Loucy (cell line): ENCODE data around the gene TACC3.

ENCODE experiments used
- H2AFZ ChIP-seq: fragments of 200-600 bp; sonication (generic); 2 replicates; pipeline ENCODE4 v1.6.0; 2016; ENCODE audit warnings: antibody characterized with exemption, mild to moderate bottlenecking, low read length, moderate library complexity
- H3F3A ChIP-seq: fragments of 200-600 bp; 2 replicates; pipeline ENCODE4 v1.6.0; 2016; ENCODE audit warnings: antibody characterized with exemption, low read depth, mild to moderate bottlenecking
- H3K27me3 ChIP-seq: fragments of 200-600 bp; sonication (generic); 2 replicates; pipeline ENCODE4 v1.6.1; 2014; ENCODE audit warnings: low read length, mild to moderate bottlenecking; ENCODE audit not compliant: insufficient read depth, poor library complexity, severe bottlenecking
- H3K36me3 ChIP-seq: fragments of 200-600 bp; sonication (generic); 2 replicates; pipeline ENCODE4 v1.6.1; 2016; ENCODE audit warnings: low read length; ENCODE audit not compliant: insufficient read depth
- H3K4me1 ChIP-seq: fragments of 200-600 bp; sonication (generic); 2 replicates; pipeline ENCODE4 v1.5.1; 2014; ENCODE audit warnings: low read length, mild to moderate bottlenecking; ENCODE audit not compliant: insufficient read depth, poor library complexity, severe bottlenecking
- H3K4me2 ChIP-seq: fragments of 200-600 bp; sonication (generic); 2 replicates; pipeline ENCODE4 v1.6.0; 2014; ENCODE audit warnings: antibody characterized with exemption, low read length, low read depth, mild to moderate bottlenecking; ENCODE audit not compliant: poor library complexity, severe bottlenecking
- H3K4me3 ChIP-seq: fragments of 200-600 bp; sonication (generic); 2 replicates; pipeline ENCODE4 v1.5.1; 2014; ENCODE audit warnings: low read length, mild to moderate bottlenecking, mixed read lengths; ENCODE audit not compliant: poor library complexity, severe bottlenecking
- H3K79me2 ChIP-seq: fragments of 200-600 bp; sonication (generic); 2 replicates; pipeline ENCODE4 v1.6.1; 2014; ENCODE audit warnings: low read length; ENCODE audit not compliant: insufficient read depth
- H3K9ac ChIP-seq: fragments of 200-600 bp; sonication (generic); 2 replicates; pipeline ENCODE4 v1.6.0; 2014; ENCODE audit warnings: mild to moderate bottlenecking, low read depth, low read length, moderate library complexity; ENCODE audit not compliant: poor library complexity, severe bottlenecking
- H3K9me2 ChIP-seq: fragments of 200-600 bp; sonication (generic); replicated peaks from 2 replicates; pipeline ENCODE4 v1.6.1; 2016; ENCODE audit warnings: low read depth, low read length, mixed read lengths
- H3K9me3 ChIP-seq: fragments of 200-600 bp; sonication (generic); 2 replicates; pipeline ENCODE4 v1.6.1; 2014; ENCODE audit warnings: mild to moderate bottlenecking, antibody characterized with exemption, low read length, low read depth; ENCODE audit not compliant: insufficient read depth
- H4K20me1 ChIP-seq: fragments of 200-600 bp; sonication (generic); 2 replicates; pipeline ENCODE4 v1.6.0; 2014; ENCODE audit warnings: antibody characterized with exemption, low read length, mild to moderate bottlenecking; ENCODE audit not compliant: insufficient read depth, poor library complexity, severe bottlenecking
- EZH2phosphoT487 ChIP-seq: fragments of 200-600 bp; IDR thresholded peaks from 2 replicates; pipeline ENCODE4 v1.6.1; 2018; ENCODE audit warnings: antibody characterized with exemption, mild to moderate bottlenecking, moderate library complexity, borderline replicate concordance
- TF ChIP-seq, protein P1 (sequence below): fragments of 200-600 bp; sonication (generic); conservative IDR thresholded peaks from 2 replicates; pipeline ENCODE4 v1.5.1; 2014; ENCODE audit warnings: mild to moderate bottlenecking, antibody characterized with exemption, low read length

Gene TACC3

DNA sequence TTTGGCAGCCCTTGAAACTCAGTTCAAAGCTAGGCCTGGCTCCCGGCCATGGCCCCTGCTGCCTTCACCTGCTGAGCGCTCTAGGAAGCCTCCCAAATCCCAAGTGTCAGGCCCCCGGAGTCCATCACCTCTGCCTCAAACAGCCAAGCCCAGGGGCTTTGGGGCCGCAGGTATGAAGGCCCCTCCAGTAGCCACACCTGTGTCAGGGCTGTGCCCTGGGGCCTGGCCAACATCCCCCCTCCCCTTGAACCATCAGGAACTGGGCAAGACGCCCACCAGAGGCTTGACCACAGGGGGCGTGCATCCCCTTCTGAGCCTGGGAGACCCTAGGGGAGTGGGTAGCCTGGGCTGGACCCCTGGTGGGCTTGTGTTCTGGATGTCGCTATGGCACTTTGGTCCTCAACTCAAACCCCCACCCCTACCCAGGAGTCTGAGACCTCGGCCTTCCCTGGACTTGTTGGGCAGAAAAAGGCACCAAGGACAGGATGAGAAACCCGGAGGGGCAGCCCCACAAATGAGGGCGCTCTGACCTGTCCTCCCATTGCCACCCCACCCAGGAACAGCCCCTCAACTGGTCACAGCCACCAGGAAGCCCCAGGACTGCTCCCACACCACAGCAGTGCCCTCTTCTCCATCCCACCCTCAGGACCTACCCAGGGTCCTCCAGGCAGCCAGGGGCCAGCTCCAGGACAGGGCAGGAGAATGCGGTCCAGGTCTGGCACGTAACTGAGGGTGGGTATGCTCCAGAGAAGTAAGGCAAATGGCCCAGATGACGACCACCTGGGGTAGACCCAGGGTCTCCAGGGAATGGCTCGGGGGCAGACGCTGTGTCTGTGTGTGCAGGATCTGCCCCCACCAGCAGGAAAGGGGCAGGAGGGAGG is 5.0 kb upstream of the TACC3 start:
- no peak overlapping the region for H3K4me3 ChIP-seq
- H3K9me3 ChIP-seq = no peaks in the 10 kb centered on the region
- TF ChIP-seq, protein P1, sequence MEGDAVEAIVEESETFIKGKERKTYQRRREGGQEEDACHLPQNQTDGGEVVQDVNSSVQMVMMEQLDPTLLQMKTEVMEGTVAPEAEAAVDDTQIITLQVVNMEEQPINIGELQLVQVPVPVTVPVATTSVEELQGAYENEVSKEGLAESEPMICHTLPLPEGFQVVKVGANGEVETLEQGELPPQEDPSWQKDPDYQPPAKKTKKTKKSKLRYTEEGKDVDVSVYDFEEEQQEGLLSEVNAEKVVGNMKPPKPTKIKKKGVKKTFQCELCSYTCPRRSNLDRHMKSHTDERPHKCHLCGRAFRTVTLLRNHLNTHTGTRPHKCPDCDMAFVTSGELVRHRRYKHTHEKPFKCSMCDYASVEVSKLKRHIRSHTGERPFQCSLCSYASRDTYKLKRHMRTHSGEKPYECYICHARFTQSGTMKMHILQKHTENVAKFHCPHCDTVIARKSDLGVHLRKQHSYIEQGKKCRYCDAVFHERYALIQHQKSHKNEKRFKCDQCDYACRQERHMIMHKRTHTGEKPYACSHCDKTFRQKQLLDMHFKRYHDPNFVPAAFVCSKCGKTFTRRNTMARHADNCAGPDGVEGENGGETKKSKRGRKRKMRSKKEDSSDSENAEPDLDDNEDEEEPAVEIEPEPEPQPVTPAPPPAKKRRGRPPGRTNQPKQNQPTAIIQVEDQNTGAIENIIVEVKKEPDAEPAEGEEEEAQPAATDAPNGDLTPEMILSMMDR = no peak
- no peak for TF ChIP-seq EZH2phosphoT487
- H2AFZ ChIP-seq = no peak overlapping the region
- peaks cover 32% of the 10 kb centered on the region for H3K4me1 ChIP-seq
- H3K79me2 ChIP-seq = peaks cover 85% of the 10 kb centered on the region
- peak overlapping the region; percentile 91 for H3K9ac ChIP-seq
- H4K20me1 ChIP-seq = peaks cover 55% of the 10 kb centered on the region
- peak overlapping the region; percentile 81 for H3K4me2 ChIP-seq
- H3K36me3 ChIP-seq = no peaks in the 10 kb centered on the region; the same call in 1 of the 2 replicates
- no peaks in the 10 kb centered on the region for H3K27me3 ChIP-seq
- H3K9me2 ChIP-seq = no peaks in the 10 kb centered on the region
- H3F3A ChIP-seq = no peaks in the 10 kb centered on the region

DNA sequence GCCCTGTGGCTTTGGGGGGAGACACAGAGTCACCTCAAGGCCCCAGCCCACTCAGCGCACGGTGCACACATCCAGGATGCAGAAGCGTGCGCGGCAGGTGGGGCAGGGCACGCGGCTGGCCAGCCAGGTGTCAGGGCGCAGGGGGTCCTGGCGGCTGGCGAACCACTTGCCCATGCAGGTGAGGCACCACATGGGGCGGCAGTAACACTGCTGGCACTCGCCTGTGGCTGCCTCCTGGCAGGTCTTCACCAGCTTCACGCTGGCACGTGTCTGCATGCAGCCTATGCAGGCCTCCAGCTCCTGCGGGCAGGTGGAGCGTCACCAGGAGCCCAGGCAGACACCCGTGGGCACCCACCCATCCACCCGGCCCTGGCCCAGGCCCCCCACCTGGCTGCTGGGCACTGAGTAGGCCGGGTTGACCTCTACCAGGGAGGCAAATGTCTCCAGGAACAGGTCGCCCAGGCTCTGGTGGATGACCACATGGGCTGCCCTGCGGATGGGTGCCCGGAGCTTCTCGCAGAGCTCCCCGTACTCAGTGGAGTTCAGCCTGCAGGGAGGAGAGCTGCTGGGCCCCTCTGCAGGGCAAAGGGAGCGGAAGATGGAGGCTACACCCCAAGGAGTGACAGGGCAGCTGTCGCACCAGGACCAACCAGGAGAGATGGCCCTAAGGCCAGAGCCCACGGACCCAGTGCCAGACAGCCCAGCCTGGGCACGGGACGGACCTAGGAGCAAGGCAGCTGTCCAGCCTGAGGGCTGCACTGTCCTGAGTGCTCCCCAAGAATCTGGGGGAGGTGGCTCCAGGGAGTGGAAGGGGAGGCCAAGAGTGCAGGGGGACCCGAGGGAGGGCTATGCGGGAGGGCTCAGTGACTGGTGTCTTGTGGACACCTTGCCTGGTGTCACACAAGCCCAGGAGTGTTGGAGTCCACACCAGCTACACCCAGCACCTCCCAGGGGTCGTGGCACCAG is 3.9 kb upstream of the TACC3 start:
- Histone ChIP-seq H3K9me2 (no peaks in the 10 kb centered on the region), H3K9me3 (no peaks in the 10 kb centered on the region), H4K20me1 (peaks cover 56% of the 10 kb centered on the region), H3K4me2 (peak overlapping the region; percentile 81), H3K36me3 (no peaks in the 10 kb centered on the region; the same call in 1 of the 2 replicates), H3K79me2 (peaks cover 90% of the 10 kb centered on the region), H3F3A (no peaks in the 10 kb centered on the region), H3K4me3 (no peak overlapping the region), H3K27me3 (no peaks in the 10 kb centered on the region), H2AFZ (no peak overlapping the region), H3K9ac (no peak overlapping the region), H3K4me1 (peaks cover 32% of the 10 kb centered on the region)
- no peak for TF ChIP-seq EZH2phosphoT487
- TF ChIP-seq, protein P1 = no peak

DNA sequence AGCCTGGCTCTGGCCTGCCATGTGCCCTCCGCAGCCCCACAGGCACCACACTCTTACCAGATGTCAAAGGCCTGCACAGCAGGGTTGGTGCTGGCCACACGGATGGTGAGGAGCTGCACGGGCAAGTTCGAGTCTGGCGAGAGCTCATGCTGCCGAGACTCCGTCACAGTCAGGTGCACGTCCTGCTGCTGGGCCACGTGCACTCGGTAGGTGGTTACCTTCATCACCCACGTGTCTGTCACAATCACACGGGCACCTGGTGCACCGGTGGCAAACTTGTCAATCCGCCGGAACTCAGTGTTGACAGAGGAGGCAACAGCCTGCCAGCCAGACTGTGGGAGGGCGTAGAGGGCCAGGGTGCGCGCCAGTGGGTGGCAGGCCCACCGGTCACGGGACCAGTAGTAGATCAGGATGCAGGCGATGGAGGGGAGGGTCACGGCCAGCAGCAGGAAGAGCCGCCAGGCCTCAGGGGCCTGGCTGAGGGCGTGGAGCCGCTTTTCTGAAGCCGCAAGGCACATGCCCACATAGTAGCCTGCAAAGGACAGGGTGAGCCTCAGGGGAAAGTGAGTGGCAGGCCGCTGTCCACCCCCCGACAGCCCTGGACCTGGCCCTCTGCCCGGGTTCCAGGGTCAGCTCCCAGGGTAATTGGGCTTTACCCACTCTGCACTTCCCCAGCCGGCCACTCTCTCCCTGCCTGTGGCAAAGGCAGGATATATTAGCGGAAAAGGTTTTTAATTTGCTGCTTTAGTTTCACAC is 3.0 kb upstream of the TACC3 start:
- H3K9me2 ChIP-seq = no peaks in the 10 kb centered on the region
- H3K27me3 ChIP-seq = no peaks in the 10 kb centered on the region
- peak overlapping the region; percentile 11 for H3K4me2 ChIP-seq
- H3K79me2 ChIP-seq = peaks cover 93% of the 10 kb centered on the region
- H2AFZ ChIP-seq = no peak overlapping the region
- TF ChIP-seq EZH2phosphoT487 = no peak
- TF ChIP-seq, protein P1 = no peak
- H3K4me3 ChIP-seq = no peak overlapping the region
- peaks cover 64% of the 10 kb centered on the region for H4K20me1 ChIP-seq
- no peaks in the 10 kb centered on the region for H3K9me3 ChIP-seq
- H3K4me1 ChIP-seq = peaks cover 37% of the 10 kb centered on the region
- H3K9ac ChIP-seq = peak overlapping the region; percentile 84
- peaks cover 2% of the 10 kb centered on the region; the same call in 1 of the 2 replicates for H3K36me3 ChIP-seq
- no peaks in the 10 kb centered on the region for H3F3A ChIP-seq
